Measurements from ENCODE around the gene EDC3.
"Not testable (repeated sequence)": the region's sequence is repeated elsewhere in the genome, so short reads cannot be mapped to it uniquely, and the experiment has no call there.

GRCh38 chr15:74728699-74729098 is 32.9 kb upstream of the EDC3 start:
- TF ChIP-seq, protein P1, sequence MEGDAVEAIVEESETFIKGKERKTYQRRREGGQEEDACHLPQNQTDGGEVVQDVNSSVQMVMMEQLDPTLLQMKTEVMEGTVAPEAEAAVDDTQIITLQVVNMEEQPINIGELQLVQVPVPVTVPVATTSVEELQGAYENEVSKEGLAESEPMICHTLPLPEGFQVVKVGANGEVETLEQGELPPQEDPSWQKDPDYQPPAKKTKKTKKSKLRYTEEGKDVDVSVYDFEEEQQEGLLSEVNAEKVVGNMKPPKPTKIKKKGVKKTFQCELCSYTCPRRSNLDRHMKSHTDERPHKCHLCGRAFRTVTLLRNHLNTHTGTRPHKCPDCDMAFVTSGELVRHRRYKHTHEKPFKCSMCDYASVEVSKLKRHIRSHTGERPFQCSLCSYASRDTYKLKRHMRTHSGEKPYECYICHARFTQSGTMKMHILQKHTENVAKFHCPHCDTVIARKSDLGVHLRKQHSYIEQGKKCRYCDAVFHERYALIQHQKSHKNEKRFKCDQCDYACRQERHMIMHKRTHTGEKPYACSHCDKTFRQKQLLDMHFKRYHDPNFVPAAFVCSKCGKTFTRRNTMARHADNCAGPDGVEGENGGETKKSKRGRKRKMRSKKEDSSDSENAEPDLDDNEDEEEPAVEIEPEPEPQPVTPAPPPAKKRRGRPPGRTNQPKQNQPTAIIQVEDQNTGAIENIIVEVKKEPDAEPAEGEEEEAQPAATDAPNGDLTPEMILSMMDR (IDR thresholded peaks at IDR 0.05; ENCODE audit: low read depth, low read length) = not testable (repeated sequence)
- TF ChIP-seq EZH2phosphoT487 (IDR thresholded peaks at IDR 0.05; ENCODE audit: low read depth) = not testable (repeated sequence)

All from OCI-LY3 (cell line).